Right lobe of liver (tissue), 4 donors: ENCODE data around the gene C2CD4D.

Experiments
- CTCF ChIP-seq, 4 donors: fragments of 200-600 bp in 3 of 4; fragments of 450-650 bp in 1 of 4; IDR thresholded peaks; one replicate each; pipeline versions ENCODE4 v1.5.1 to v1.8.0; 2016 to 2022; ENCODE audit warnings: antibody characterized with exemption in 4 of 4, mild to moderate bottlenecking in 2 of 4
- POLR2A ChIP-seq: fragments of 450-650 bp; IDR thresholded peaks from one replicate; pipeline ENCODE4 v1.6.1; 2017; ENCODE audit warnings: antibody characterized with exemption, mild to moderate bottlenecking
- donor health status: DM: no; HTN: no; CAD: no.
- donor health status: DM: no; HTN: no; CAD: no.
- donor health status: DM: no; HTN: yes; CAD: no.

GRCh38 chr1:151887028-151887427 lies 47.4 kb upstream of the C2CD4D start:
- TF ChIP-seq CTCF (IDR thresholded peaks at IDR 0.05) = no peak
- TF ChIP-seq POLR2A = no peak
